ENCODE results near the gene PLK1. TPM values are rescaled to one million over a fixed set of nuclear protein-coding genes. Genes with fewer than 3 reads are reported as not detected.

The PLK1 gene
- total RNA-seq, 2 donors from 2014 or later = 76.7 to 118 TPM

DNA sequence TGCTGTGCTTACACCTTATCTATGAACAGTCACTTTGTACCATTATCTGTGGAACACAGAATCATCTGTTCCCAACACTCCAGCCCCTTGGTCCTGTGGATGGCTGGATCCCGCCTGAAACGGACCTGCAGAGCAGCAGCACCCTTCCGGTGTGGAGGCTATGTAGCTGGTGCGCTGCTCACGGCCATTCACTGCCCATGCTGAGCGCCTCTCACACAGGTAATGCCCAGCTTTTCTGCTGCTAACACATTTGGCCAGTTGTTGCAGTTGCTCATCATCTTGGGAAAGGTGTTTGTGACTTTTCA is 11.4 kb upstream of the PLK1 start:
- Mint-ChIP-seq H3K4me1 (peaks cover 11% of the 10 kb centered on the region), H3K27ac (no peak overlapping the region), H3K27me3 (ENCODE audit: insufficient read depth) (no peaks in the 10 kb centered on the region), H3K4me3 (no peak overlapping the region), H3K36me3 (ENCODE audit: low read depth) (peaks cover 74% of the 10 kb centered on the region), H3K9me3 (no peaks in the 10 kb centered on the region)
- H3K9ac ChIP-seq (ENCODE audit: extremely low read depth, low read length, poor library complexity, severe bottlenecking) = no peak overlapping the region
- no peak overlapping the region for H3K27ac ChIP-seq (ENCODE audit: low read depth, low read length)
- no peaks in the 10 kb centered on the region for H3K27me3 ChIP-seq (ENCODE audit: control insufficient read depth, insufficient read depth, low read length, poor library complexity, severe bottlenecking)
- H3K4me1 ChIP-seq (ENCODE audit: control insufficient read depth, insufficient read depth, low read length) = no peaks in the 10 kb centered on the region
- peaks cover 90% of the 10 kb centered on the region for H3K36me3 ChIP-seq (ENCODE audit: control insufficient read depth, insufficient read depth, low read length)
- no peak overlapping the region for H3K4me3 ChIP-seq (ENCODE audit: low read length)
- WGBS, 2 experiments (ENCODE audit: insufficient coverage in 1 of 2, insufficient read length in 1 of 2) = 97 to 100% methylated on average over 2 to 6 of the region's 6 CpGs
- TF ChIP-seq, protein P1, sequence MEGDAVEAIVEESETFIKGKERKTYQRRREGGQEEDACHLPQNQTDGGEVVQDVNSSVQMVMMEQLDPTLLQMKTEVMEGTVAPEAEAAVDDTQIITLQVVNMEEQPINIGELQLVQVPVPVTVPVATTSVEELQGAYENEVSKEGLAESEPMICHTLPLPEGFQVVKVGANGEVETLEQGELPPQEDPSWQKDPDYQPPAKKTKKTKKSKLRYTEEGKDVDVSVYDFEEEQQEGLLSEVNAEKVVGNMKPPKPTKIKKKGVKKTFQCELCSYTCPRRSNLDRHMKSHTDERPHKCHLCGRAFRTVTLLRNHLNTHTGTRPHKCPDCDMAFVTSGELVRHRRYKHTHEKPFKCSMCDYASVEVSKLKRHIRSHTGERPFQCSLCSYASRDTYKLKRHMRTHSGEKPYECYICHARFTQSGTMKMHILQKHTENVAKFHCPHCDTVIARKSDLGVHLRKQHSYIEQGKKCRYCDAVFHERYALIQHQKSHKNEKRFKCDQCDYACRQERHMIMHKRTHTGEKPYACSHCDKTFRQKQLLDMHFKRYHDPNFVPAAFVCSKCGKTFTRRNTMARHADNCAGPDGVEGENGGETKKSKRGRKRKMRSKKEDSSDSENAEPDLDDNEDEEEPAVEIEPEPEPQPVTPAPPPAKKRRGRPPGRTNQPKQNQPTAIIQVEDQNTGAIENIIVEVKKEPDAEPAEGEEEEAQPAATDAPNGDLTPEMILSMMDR (conservative IDR thresholded peaks at IDR 0.05) = no peak
- no peaks in the 10 kb centered on the region for H3K9me3 ChIP-seq (ENCODE audit: control insufficient read depth, low read length)
- no peak for DNase-seq

DNA sequence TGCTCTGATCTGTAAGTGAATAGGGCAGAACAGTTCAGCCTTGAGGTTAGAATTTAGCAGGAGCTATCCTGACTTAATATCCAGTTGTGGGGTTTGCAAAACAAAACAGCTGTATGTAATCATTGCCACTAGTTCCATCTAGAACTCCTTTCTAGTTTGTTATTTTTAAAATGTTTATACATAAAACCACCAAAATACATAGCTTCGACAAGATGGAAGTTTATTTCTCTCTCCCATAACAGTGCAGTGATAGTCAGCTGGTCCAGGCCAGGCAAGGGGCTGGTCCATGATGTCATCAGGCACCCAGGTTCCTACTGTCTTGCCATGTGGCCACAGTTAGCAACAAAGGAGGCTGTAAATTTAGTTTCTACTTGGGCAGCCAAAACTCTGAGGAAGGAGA is 10.5 kb upstream of the PLK1 start:
- Mint-ChIP-seq H3K4me1 (peaks cover 11% of the 10 kb centered on the region), H3K9me3 (no peaks in the 10 kb centered on the region), H3K27me3 (ENCODE audit: insufficient read depth) (no peaks in the 10 kb centered on the region), H3K36me3 (ENCODE audit: low read depth) (peaks cover 71% of the 10 kb centered on the region), H3K4me3 (no peak overlapping the region), H3K27ac (no peak overlapping the region)
- H3K9ac ChIP-seq (ENCODE audit: extremely low read depth, low read length, poor library complexity, severe bottlenecking) = no peak overlapping the region
- H3K9me3 ChIP-seq (ENCODE audit: control insufficient read depth, low read length) = no peaks in the 10 kb centered on the region
- H3K36me3 ChIP-seq (ENCODE audit: control insufficient read depth, insufficient read depth, low read length) = peaks cover 86% of the 10 kb centered on the region
- H3K4me1 ChIP-seq (ENCODE audit: control insufficient read depth, insufficient read depth, low read length) = no peaks in the 10 kb centered on the region
- no peak for DNase-seq
- WGBS, 2 experiments (ENCODE audit: insufficient coverage in 1 of 2, insufficient read length in 1 of 2) = 81 to 100% methylated on average over 1 of the region's 1 CpG
- H3K27me3 ChIP-seq (ENCODE audit: control insufficient read depth, insufficient read depth, low read length, poor library complexity, severe bottlenecking) = no peaks in the 10 kb centered on the region
- TF ChIP-seq, protein P1 (conservative IDR thresholded peaks at IDR 0.05) = no peak
- H3K27ac ChIP-seq (ENCODE audit: low read depth, low read length) = no peak overlapping the region
- no peak overlapping the region for H3K4me3 ChIP-seq (ENCODE audit: low read length)

DNA sequence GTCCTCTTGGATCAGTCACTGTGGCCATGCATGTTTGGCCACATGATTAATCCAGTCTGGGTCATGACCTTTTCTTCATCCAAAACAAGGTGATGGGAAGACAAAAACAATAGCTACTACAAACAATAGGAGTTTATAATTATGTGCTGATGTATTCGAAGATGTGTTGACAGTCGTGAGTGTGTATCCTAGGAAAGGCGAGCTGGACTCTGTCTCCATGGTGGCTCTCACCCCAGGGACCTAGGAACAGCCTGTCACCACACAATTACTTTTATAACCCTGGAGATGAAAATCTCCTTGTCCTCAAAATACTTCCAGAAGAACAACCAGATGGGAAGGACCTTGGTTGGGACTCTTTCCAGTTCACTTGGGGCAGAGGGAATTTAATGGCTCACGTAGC is 9.8 kb upstream of the PLK1 start:
- Histone ChIP-seq H3K4me1 (ENCODE audit: control insufficient read depth, insufficient read depth, low read length) (peaks cover 3% of the 10 kb centered on the region), H3K4me3 (ENCODE audit: low read length) (no peak overlapping the region), H3K27me3 (ENCODE audit: control insufficient read depth, insufficient read depth, low read length, poor library complexity, severe bottlenecking) (no peaks in the 10 kb centered on the region), H3K9ac (ENCODE audit: extremely low read depth, low read length, poor library complexity, severe bottlenecking) (no peak overlapping the region), H3K27ac (ENCODE audit: low read depth, low read length) (no peak overlapping the region), H3K36me3 (ENCODE audit: control insufficient read depth, insufficient read depth, low read length) (peaks cover 89% of the 10 kb centered on the region), H3K9me3 (ENCODE audit: control insufficient read depth, low read length) (no peaks in the 10 kb centered on the region)
- TF ChIP-seq, protein P1 (conservative IDR thresholded peaks at IDR 0.05) = no peak
- peaks cover 67% of the 10 kb centered on the region for H3K36me3 Mint-ChIP-seq (ENCODE audit: low read depth)
- H3K4me1 Mint-ChIP-seq = peaks cover 15% of the 10 kb centered on the region
- 95 to 100% methylated on average over 2 to 4 of the region's 4 CpGs for WGBS, 2 experiments (ENCODE audit: insufficient coverage in 1 of 2, insufficient read length in 1 of 2)
- H3K4me3 Mint-ChIP-seq = no peak overlapping the region
- H3K27me3 Mint-ChIP-seq (ENCODE audit: insufficient read depth) = no peaks in the 10 kb centered on the region
- no peaks in the 10 kb centered on the region for H3K9me3 Mint-ChIP-seq
- DNase-seq = no peak
- no peak overlapping the region for H3K27ac Mint-ChIP-seq
